Measurements from ENCODE around the gene HSD17B10.
A peak's percentile ranks its signal among the peaks of the same experiment; 100 is the strongest.
"Not testable (repeated sequence)": the region's sequence is repeated elsewhere in the genome, so short reads cannot be mapped to it uniquely, and the experiment has no call there.

The HSD17B10 gene

GRCh38 chrX:53433651-53434639, at the start of gene HSD17B10:
TSS of gene HSD17B10 (minus strand) at chrX:53434370. CDS start at chrX:53434345, 25 bp downstream.
- peak; percentile 80 for DNase-seq (ENCODE audit: low read depth)

- no peak for DNase-seq (ENCODE audit: low read depth)
These were observed 49.2 kb upstream of the HSD17B10 start for GRCh38 chrX:53483416-53483815.

- peak; percentile 1 for DNase-seq (ENCODE audit: low read depth)
These were observed 47.8 kb upstream of the HSD17B10 start for GRCh38 chrX:53481816-53482465.

GRCh38 chrX:53481093-53481492, 46.9 kb upstream of the HSD17B10 start:
- no peak for DNase-seq (ENCODE audit: low read depth)

- no peak for DNase-seq (ENCODE audit: low read depth)
These were observed 45.1 kb upstream of the HSD17B10 start for GRCh38 chrX:53479301-53479700.

GRCh38 chrX:53476371-53476770, 42.2 kb upstream of the HSD17B10 start:
- no peak for DNase-seq (ENCODE audit: low read depth)

- no peak for DNase-seq (ENCODE audit: low read depth)
These were observed 40.5 kb upstream of the HSD17B10 start for GRCh38 chrX:53474707-53475106.

GRCh38 chrX:53471346-53471745, 37.2 kb upstream of the HSD17B10 start:
- no peak for DNase-seq (ENCODE audit: low read depth)

GRCh38 chrX:53468659-53469058, 34.5 kb upstream of the HSD17B10 start:
- not testable (repeated sequence) for DNase-seq (ENCODE audit: low read depth)

GRCh38 chrX:53458082-53458481, 23.9 kb upstream of the HSD17B10 start:
- no peak for DNase-seq (ENCODE audit: low read depth)

- no peak for DNase-seq (ENCODE audit: low read depth)
These were observed 22.1 kb upstream of the HSD17B10 start for GRCh38 chrX:53456254-53456653.

- DNase-seq (ENCODE audit: low read depth): no peak
These were observed 18.6 kb upstream of the HSD17B10 start for GRCh38 chrX:53452812-53453211.

- DNase-seq (ENCODE audit: low read depth): no peak
These were observed 15.5 kb upstream of the HSD17B10 start for GRCh38 chrX:53449632-53450031.

- DNase-seq (ENCODE audit: low read depth): no peak
These were observed 13.3 kb upstream of the HSD17B10 start for GRCh38 chrX:53447441-53447840.

- no peak for DNase-seq (ENCODE audit: low read depth)
These were observed 11.8 kb upstream of the HSD17B10 start for GRCh38 chrX:53445977-53446376.

- no peak for DNase-seq (ENCODE audit: low read depth)
These were observed 8.1 kb upstream of the HSD17B10 start for GRCh38 chrX:53442322-53442631.

- DNase-seq (ENCODE audit: low read depth): peak; percentile 59
These were observed 7.6 kb upstream of the HSD17B10 start for GRCh38 chrX:53441531-53442321.

- DNase-seq (ENCODE audit: low read depth): no peak
These were observed 6.7 kb upstream of the HSD17B10 start for GRCh38 chrX:53440621-53441517.

GRCh38 chrX:53440101-53440500, 5.9 kb upstream of the HSD17B10 start:
- DNase-seq (ENCODE audit: low read depth): no peak

GRCh38 chrX:53438832-53439230, 4.7 kb upstream of the HSD17B10 start:
- no peak for DNase-seq (ENCODE audit: low read depth)

- DNase-seq (ENCODE audit: low read depth): no peak
These were observed 4.1 kb upstream of the HSD17B10 start for GRCh38 chrX:53438174-53438831.

Measured in T-helper 22 cell (primary cell).